GM23248 (cell line): ENCODE data around the gene NUDT14.

Experiments used
- EZH2 ChIP-seq: fragments of 200-600 bp; sonication (generic); IDR thresholded peaks from 2 replicates; pipeline ENCODE4 v1.6.1; 2018; ENCODE audit warnings: antibody characterized with exemption, mild to moderate bottlenecking; ENCODE audit not compliant: insufficient read depth, poor library complexity, severe bottlenecking
- EZH2phosphoT487 ChIP-seq: fragments of 200-600 bp; sonication (generic); IDR thresholded peaks from 2 replicates; pipeline ENCODE4 v1.6.1; 2018; ENCODE audit warnings: antibody characterized with exemption, moderate library complexity, mild to moderate bottlenecking, low read depth; ENCODE audit not compliant: insufficient read depth

DNA sequence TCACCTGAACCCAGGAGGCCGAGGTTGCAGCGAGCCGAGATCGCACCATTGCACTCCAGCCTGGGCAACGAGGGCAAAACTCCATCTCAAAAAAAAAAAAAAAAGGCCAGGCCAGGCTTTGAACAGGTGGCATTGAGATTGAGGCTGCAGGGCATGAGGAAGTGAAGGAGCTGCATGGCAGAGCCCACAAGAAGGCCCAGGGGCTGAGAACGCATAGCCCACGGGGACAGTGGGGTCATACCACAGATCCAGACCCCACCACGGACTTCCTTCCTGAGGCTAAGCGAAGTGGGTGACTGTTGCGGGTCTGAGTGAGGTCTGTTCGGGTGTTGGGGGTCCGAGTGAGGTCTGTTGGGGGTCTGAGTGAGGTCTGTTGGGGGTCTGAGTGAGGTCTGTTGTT lies 20.3 kb downstream of the NUDT14 start:
- TF ChIP-seq EZH2phosphoT487, result no peak
- TF ChIP-seq EZH2, result no peak
